ENCODE results near the gene ARSG. TPM values are rescaled to one million over a fixed set of nuclear protein-coding genes. Genes with fewer than 3 reads are reported as not detected.

The ARSG gene
- total and polyA plus RNA-seq, 2 of the 13 experiments (the other 11 are each of a cell fraction or from before 2014, with no cell fraction given), result 3.7 to 15.2 TPM

GRCh38 chr17:68368387-68368786 is 77.1 kb downstream of the ARSG start:
- Histone ChIP-seq H3K9ac (ENCODE audit: insufficient read depth, low read depth, low read length) (no peak overlapping the region), H2AFZ (ENCODE audit: low read length) (no peak overlapping the region), H3K4me2 (ENCODE audit: low read depth, low read length) (no peak overlapping the region), H3K36me3 (replicated peaks in 1 of 2; ENCODE audit: control insufficient read depth in 1 of 2, insufficient read depth in 2 of 2, low read length in 2 of 2) (peaks cover 0 to 2% of the 10 kb centered on the region in 2 experiments; a peak in 1 of 5 replicates), H3K9me3 (ENCODE audit: low read length) (no peaks in the 10 kb centered on the region), H4K20me1 (ENCODE audit: insufficient read depth, low read length) (no peaks in the 10 kb centered on the region), H3K4me1 (ENCODE audit: insufficient read depth, low read length) (peaks cover 7% of the 10 kb centered on the region), H3K27ac (ENCODE audit: extremely low read length, insufficient read depth, low read length) (no peak overlapping the region), H3K4me3 (replicated peaks in 1 of 3; ENCODE audit: insufficient read depth in 1 of 3, low read depth in 2 of 3, low read length in 3 of 3) (no peak overlapping the region), H3K27me3 (ENCODE audit: control insufficient read depth in 1 of 2, insufficient read depth in 2 of 2, low read length in 2 of 2) (no peaks in the 10 kb centered on the region), H3K79me2 (ENCODE audit: insufficient read depth, low read length) (no peaks in the 10 kb centered on the region)
- intact Hi-C loops (cut with micrococcal nuclease; ENCODE audit: unreplicated experiment) (no loop called here), in situ Hi-C loops (cut with HindIII; ENCODE audit: extremely low pct_ligation_motif_present, low pct_unique_long_range_greater_than_20kb) (no loop called here)
- FAIRE-seq (no peak), DNase-seq (ENCODE audit: low spot score) (no peak), ATAC-seq (peak; percentile 43; the same call in 1 of the 3 replicates)
- CTCF ChIA-PET (ENCODE audit: low intra/inter-chr PET ratio, low total read pairs), result no interaction called here
- 89% methylated on average over 5 of the region's 5 CpGs for WGBS (ENCODE audit: low lambda C conversion rate)
- BruUV-seq (replicated peaks), result no TSS peak
- no peak for TF ChIP-seq SOX13 (IDR thresholded peaks at IDR 0.05)
- TF ChIP-seq SOX13 (CRISPR knock-in tag; conservative IDR thresholded peaks at IDR 0.05 in 1 of 2, IDR thresholded peaks at IDR 0.05 in 1 of 2), result no peak
- TF ChIP-seq, protein P1, sequence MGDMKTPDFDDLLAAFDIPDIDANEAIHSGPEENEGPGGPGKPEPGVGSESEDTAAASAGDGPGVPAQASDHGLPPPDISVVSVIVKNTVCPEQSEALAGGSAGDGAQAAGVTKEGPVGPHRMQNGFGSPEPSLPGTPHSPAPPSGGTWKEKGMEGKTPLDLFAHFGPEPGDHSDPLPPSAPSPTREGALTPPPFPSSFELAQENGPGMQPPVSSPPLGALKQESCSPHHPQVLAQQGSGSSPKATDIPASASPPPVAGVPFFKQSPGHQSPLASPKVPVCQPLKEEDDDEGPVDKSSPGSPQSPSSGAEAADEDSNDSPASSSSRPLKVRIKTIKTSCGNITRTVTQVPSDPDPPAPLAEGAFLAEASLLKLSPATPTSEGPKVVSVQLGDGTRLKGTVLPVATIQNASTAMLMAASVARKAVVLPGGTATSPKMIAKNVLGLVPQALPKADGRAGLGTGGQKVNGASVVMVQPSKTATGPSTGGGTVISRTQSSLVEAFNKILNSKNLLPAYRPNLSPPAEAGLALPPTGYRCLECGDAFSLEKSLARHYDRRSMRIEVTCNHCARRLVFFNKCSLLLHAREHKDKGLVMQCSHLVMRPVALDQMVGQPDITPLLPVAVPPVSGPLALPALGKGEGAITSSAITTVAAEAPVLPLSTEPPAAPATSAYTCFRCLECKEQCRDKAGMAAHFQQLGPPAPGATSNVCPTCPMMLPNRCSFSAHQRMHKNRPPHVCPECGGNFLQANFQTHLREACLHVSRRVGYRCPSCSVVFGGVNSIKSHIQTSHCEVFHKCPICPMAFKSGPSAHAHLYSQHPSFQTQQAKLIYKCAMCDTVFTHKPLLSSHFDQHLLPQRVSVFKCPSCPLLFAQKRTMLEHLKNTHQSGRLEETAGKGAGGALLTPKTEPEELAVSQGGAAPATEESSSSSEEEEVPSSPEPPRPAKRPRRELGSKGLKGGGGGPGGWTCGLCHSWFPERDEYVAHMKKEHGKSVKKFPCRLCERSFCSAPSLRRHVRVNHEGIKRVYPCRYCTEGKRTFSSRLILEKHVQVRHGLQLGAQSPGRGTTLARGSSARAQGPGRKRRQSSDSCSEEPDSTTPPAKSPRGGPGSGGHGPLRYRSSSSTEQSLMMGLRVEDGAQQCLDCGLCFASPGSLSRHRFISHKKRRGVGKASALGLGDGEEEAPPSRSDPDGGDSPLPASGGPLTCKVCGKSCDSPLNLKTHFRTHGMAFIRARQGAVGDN (CRISPR knock-in tag; IDR thresholded peaks at IDR 0.05), result peak; percentile 16
- no peak for TF ChIP-seq THYN1 (CRISPR knock-in tag; IDR thresholded peaks at IDR 0.05; ENCODE audit: borderline replicate concordance, low read depth)
- no peak for TF ChIP-seq ZSCAN20 (CRISPR knock-in tag; IDR thresholded peaks at IDR 0.05; ENCODE audit: borderline replicate concordance)
- POLR2A ChIA-PET, result interaction anchor here (0.8 kb wide), 1 partner anchor 15 kb away, joined by 3 read pairs; no protein-coding TSS in a partner anchor
